Loucy (cell line): ENCODE measurements around the gene DYNC2H1.

Source experiments
- H2AFZ ChIP-seq: fragments of 200-600 bp; sonication (generic); 2 replicates; pipeline ENCODE4 v1.6.0; 2016; ENCODE audit warnings: antibody characterized with exemption, mild to moderate bottlenecking, low read length, moderate library complexity
- H3F3A ChIP-seq: fragments of 200-600 bp; 2 replicates; pipeline ENCODE4 v1.6.0; 2016; ENCODE audit warnings: antibody characterized with exemption, low read depth, mild to moderate bottlenecking
- H3K27me3 ChIP-seq: fragments of 200-600 bp; sonication (generic); 2 replicates; pipeline ENCODE4 v1.6.1; 2014; ENCODE audit warnings: low read length, mild to moderate bottlenecking; ENCODE audit not compliant: insufficient read depth, poor library complexity, severe bottlenecking
- H3K36me3 ChIP-seq: fragments of 200-600 bp; sonication (generic); 2 replicates; pipeline ENCODE4 v1.6.1; 2016; ENCODE audit warnings: low read length; ENCODE audit not compliant: insufficient read depth
- H3K4me1 ChIP-seq: fragments of 200-600 bp; sonication (generic); 2 replicates; pipeline ENCODE4 v1.5.1; 2014; ENCODE audit warnings: low read length, mild to moderate bottlenecking; ENCODE audit not compliant: insufficient read depth, poor library complexity, severe bottlenecking
- H3K4me2 ChIP-seq: fragments of 200-600 bp; sonication (generic); 2 replicates; pipeline ENCODE4 v1.6.0; 2014; ENCODE audit warnings: antibody characterized with exemption, low read length, low read depth, mild to moderate bottlenecking; ENCODE audit not compliant: poor library complexity, severe bottlenecking
- H3K4me3 ChIP-seq: fragments of 200-600 bp; sonication (generic); 2 replicates; pipeline ENCODE4 v1.5.1; 2014; ENCODE audit warnings: low read length, mild to moderate bottlenecking, mixed read lengths; ENCODE audit not compliant: poor library complexity, severe bottlenecking
- H3K79me2 ChIP-seq: fragments of 200-600 bp; sonication (generic); 2 replicates; pipeline ENCODE4 v1.6.1; 2014; ENCODE audit warnings: low read length; ENCODE audit not compliant: insufficient read depth
- H3K9ac ChIP-seq: fragments of 200-600 bp; sonication (generic); 2 replicates; pipeline ENCODE4 v1.6.0; 2014; ENCODE audit warnings: mild to moderate bottlenecking, low read depth, low read length, moderate library complexity; ENCODE audit not compliant: poor library complexity, severe bottlenecking
- H3K9me2 ChIP-seq: fragments of 200-600 bp; sonication (generic); replicated peaks from 2 replicates; pipeline ENCODE4 v1.6.1; 2016; ENCODE audit warnings: low read depth, low read length, mixed read lengths
- H3K9me3 ChIP-seq: fragments of 200-600 bp; sonication (generic); 2 replicates; pipeline ENCODE4 v1.6.1; 2014; ENCODE audit warnings: mild to moderate bottlenecking, antibody characterized with exemption, low read length, low read depth; ENCODE audit not compliant: insufficient read depth
- H4K20me1 ChIP-seq: fragments of 200-600 bp; sonication (generic); 2 replicates; pipeline ENCODE4 v1.6.0; 2014; ENCODE audit warnings: antibody characterized with exemption, low read length, mild to moderate bottlenecking; ENCODE audit not compliant: insufficient read depth, poor library complexity, severe bottlenecking
- EZH2phosphoT487 ChIP-seq: fragments of 200-600 bp; IDR thresholded peaks from 2 replicates; pipeline ENCODE4 v1.6.1; 2018; ENCODE audit warnings: antibody characterized with exemption, mild to moderate bottlenecking, moderate library complexity, borderline replicate concordance
- TF ChIP-seq, protein P1 (sequence below): fragments of 200-600 bp; sonication (generic); conservative IDR thresholded peaks from 2 replicates; pipeline ENCODE4 v1.5.1; 2014; ENCODE audit warnings: mild to moderate bottlenecking, antibody characterized with exemption, low read length

Gene DYNC2H1

DNA sequence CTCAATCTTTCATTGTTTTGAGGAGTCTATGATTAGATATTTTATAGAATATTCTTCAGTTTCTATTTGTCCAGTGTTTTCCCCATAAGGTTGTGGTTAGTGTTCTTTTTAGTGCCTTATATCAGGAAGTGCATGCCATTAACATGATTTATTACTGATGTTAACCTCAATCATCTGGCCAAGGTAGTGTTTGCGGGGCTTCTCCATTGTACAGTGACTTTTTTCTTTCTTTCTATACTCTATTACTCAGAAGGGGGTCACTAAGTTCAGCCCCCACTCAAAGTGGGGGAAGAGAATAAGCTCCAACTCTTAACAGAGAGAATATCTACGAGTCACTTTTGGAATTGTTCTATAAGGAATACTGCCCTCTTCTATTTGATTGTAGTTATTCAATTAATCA lies 415.8 kb downstream of the DYNC2H1 start:
- Histone ChIP-seq H3F3A (no peaks in the 10 kb centered on the region), H3K27me3 (no peaks in the 10 kb centered on the region), H3K9me2 (no peaks in the 10 kb centered on the region), H4K20me1 (no peaks in the 10 kb centered on the region), H3K79me2 (no peaks in the 10 kb centered on the region), H3K4me1 (peaks cover 14% of the 10 kb centered on the region), H3K4me3 (peak overlapping the region; percentile 33), H2AFZ (no peak overlapping the region), H3K36me3 (no peaks in the 10 kb centered on the region), H3K9ac (no peak overlapping the region), H3K4me2 (peak overlapping the region; percentile 58), H3K9me3 (no peaks in the 10 kb centered on the region)
- TF ChIP-seq EZH2phosphoT487 = no peak
- TF ChIP-seq, protein P1, sequence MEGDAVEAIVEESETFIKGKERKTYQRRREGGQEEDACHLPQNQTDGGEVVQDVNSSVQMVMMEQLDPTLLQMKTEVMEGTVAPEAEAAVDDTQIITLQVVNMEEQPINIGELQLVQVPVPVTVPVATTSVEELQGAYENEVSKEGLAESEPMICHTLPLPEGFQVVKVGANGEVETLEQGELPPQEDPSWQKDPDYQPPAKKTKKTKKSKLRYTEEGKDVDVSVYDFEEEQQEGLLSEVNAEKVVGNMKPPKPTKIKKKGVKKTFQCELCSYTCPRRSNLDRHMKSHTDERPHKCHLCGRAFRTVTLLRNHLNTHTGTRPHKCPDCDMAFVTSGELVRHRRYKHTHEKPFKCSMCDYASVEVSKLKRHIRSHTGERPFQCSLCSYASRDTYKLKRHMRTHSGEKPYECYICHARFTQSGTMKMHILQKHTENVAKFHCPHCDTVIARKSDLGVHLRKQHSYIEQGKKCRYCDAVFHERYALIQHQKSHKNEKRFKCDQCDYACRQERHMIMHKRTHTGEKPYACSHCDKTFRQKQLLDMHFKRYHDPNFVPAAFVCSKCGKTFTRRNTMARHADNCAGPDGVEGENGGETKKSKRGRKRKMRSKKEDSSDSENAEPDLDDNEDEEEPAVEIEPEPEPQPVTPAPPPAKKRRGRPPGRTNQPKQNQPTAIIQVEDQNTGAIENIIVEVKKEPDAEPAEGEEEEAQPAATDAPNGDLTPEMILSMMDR = no peak

DNA sequence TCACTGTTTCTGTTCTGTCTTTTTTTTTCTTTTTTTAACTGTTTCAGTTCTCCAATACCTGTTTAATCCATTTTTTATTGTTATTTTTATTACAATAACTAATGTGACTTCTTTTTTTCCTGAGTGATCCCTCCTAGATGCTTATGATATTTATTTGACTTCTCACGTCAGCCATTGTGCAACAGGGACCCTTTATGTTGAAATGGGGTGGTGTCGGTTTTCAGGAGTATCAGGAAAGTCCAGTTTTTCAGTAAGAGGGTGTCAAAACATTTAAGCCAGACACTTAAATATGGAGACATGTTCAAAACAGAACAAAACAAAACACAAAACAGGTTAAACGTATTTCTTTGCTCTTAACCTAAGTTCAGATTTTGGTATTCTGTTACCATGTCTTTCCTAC lies 418.8 kb downstream of the DYNC2H1 start:
- H3F3A ChIP-seq = no peaks in the 10 kb centered on the region

DNA sequence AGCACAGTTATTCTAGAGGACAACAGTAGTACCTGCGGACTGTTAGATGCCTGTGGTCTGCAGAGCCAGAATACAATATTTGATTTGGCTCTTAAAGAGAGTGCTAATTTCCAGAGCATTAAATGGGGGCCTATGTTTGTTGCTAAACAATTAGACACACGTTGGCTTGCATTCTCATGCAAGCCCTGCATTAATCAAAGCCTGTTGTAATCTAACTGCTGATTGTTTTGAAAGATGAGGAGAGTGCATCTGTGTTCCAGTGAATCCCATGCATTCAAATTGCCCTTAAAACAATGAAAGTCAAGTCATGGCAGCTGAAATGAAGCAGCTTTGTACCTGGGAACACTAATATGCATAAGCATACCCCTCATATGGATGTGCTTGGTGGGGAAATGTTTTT lies 419.4 kb downstream of the DYNC2H1 start:
- H3K9me3 ChIP-seq = no peaks in the 10 kb centered on the region
- no peaks in the 10 kb centered on the region for H3K27me3 ChIP-seq
- no peak overlapping the region for H3K4me2 ChIP-seq

More for the DNA sequence above, 418.8 kb downstream of the DYNC2H1 start:
- Histone ChIP-seq H3K4me3 (no peak overlapping the region), H3K36me3 (no peaks in the 10 kb centered on the region), H3K79me2 (no peaks in the 10 kb centered on the region), H3K9ac (no peak overlapping the region), H3K27me3 (no peaks in the 10 kb centered on the region), H3K9me3 (no peaks in the 10 kb centered on the region), H3K4me1 (peaks cover 14% of the 10 kb centered on the region), H2AFZ (no peak overlapping the region), H3K4me2 (no peak overlapping the region), H4K20me1 (no peaks in the 10 kb centered on the region), H3K9me2 (no peaks in the 10 kb centered on the region)
- no peak for TF ChIP-seq EZH2phosphoT487

More for the DNA sequence above, 419.4 kb downstream of the DYNC2H1 start:
- TF ChIP-seq EZH2phosphoT487 = no peak
- TF ChIP-seq, protein P1 = no peak
- no peaks in the 10 kb centered on the region for H3F3A ChIP-seq
- no peaks in the 10 kb centered on the region for H3K9me2 ChIP-seq
- H3K9ac ChIP-seq = no peak overlapping the region
- no peaks in the 10 kb centered on the region for H3K79me2 ChIP-seq
- no peaks in the 10 kb centered on the region for H4K20me1 ChIP-seq
- H3K4me1 ChIP-seq = peaks cover 17% of the 10 kb centered on the region
- no peaks in the 10 kb centered on the region for H3K36me3 ChIP-seq
- H2AFZ ChIP-seq = no peak overlapping the region
- H3K4me3 ChIP-seq = no peak overlapping the region
